ENCODE results near the gene ADH1C.
"Not testable (repeated sequence)": the region's sequence is repeated elsewhere in the genome, so short reads cannot be mapped to it uniquely, and the experiment has no call there.

GRCh38 chr4:99317811-99318210, 34.7 kb downstream of the ADH1C start:
- TF ChIP-seq, protein P1, sequence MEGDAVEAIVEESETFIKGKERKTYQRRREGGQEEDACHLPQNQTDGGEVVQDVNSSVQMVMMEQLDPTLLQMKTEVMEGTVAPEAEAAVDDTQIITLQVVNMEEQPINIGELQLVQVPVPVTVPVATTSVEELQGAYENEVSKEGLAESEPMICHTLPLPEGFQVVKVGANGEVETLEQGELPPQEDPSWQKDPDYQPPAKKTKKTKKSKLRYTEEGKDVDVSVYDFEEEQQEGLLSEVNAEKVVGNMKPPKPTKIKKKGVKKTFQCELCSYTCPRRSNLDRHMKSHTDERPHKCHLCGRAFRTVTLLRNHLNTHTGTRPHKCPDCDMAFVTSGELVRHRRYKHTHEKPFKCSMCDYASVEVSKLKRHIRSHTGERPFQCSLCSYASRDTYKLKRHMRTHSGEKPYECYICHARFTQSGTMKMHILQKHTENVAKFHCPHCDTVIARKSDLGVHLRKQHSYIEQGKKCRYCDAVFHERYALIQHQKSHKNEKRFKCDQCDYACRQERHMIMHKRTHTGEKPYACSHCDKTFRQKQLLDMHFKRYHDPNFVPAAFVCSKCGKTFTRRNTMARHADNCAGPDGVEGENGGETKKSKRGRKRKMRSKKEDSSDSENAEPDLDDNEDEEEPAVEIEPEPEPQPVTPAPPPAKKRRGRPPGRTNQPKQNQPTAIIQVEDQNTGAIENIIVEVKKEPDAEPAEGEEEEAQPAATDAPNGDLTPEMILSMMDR (IDR thresholded peaks at IDR 0.05) = not testable (repeated sequence)
- TF ChIP-seq POLR2AphosphoS5, POLR2A (IDR thresholded peaks at IDR 0.05): not testable (repeated sequence)

All from prostate gland (tissue), 2 donors.